Right lobe of liver (tissue), 6 donors: ENCODE data around the gene PRKCA. TPM values are rescaled to one million over a fixed set of nuclear protein-coding genes. Genes with fewer than 3 reads are reported as not detected.
"Not testable (repeated sequence)": the region's sequence is repeated elsewhere in the genome, so short reads cannot be mapped to it uniquely, and the experiment has no call there.

Source experiments
- ATAC-seq, 4 donors: fragments of 200-7000 bp; cut with Tn5 transposase; one replicate each; pipeline ENCODE4 v1.9.1; 2020; ENCODE audit warnings: mild to moderate bottlenecking in 4 of 4, moderate library complexity in 4 of 4
- DNase-seq, 3 donors: peaks; one replicate each; pipeline ENCODE4 v3.0.0-alpha.2; 2020
- H3K27ac ChIP-seq, 3 donors: fragments of 200-600 bp; one replicate each; pipeline ENCODE4 v1.8.0; 2022
- H3K27me3 ChIP-seq, 2 donors: fragments of 200-600 bp; one replicate each; pipeline ENCODE4 v1.8.0; 2022
- H3K36me3 ChIP-seq, 4 donors: fragments of 200-600 bp; sonication (generic) in 1 of 4; one replicate each; pipeline versions ENCODE4 v1.5.1 to v1.8.0; 2017 to 2022; ENCODE audit warnings: control low read depth in 1 of 4
- H3K4me1 ChIP-seq, 4 donors: fragments of 200-600 bp; sonication (generic) in 1 of 4; one replicate each; pipeline versions ENCODE4 v1.5.1 to v1.8.0; 2017 to 2022; ENCODE audit warnings: control low read depth in 1 of 4
- H3K4me3 ChIP-seq, 3 donors: fragments of 200-600 bp; one replicate each; pipeline ENCODE4 v1.8.0; 2022
- H3K9me3 ChIP-seq, 4 donors: fragments of 200-600 bp; sonication (generic) in 1 of 4; one replicate each; pipeline versions ENCODE4 v1.5.1 to v1.8.0; 2017 to 2022; ENCODE audit warnings: control low read depth in 1 of 4
- CTCF ChIP-seq, 4 donors: fragments of 200-600 bp in 3 of 4; fragments of 450-650 bp in 1 of 4; IDR thresholded peaks; one replicate each; pipeline versions ENCODE4 v1.5.1 to v1.8.0; 2016 to 2022; ENCODE audit warnings: antibody characterized with exemption in 4 of 4, mild to moderate bottlenecking in 2 of 4
- POLR2A ChIP-seq: fragments of 450-650 bp; IDR thresholded peaks from one replicate; pipeline ENCODE4 v1.6.1; 2017; ENCODE audit warnings: antibody characterized with exemption, mild to moderate bottlenecking
- WGBS: methylation state at CpG from one replicate; pipeline ENCODE4 v1.1.6; 2018; ENCODE audit warnings: low coverage, low lambda C conversion rate; ENCODE audit not compliant: insufficient coverage; ENCODE audit errors: missing lambda C conversion rate; 5-methylcytosine and 5-hydroxymethylcytosine counted together
- intact Hi-C, 2 donors: fragments of 100-400 bp; cut with DNase I; formaldehyde crosslinking; loops; one replicate each; pipeline versions ENCODE4 v1.11.2 to v1.14.1; 2022
- total RNA-seq, 6 experiments: library from RNA; depleted of rRNA in 2 of 6; stranded (reverse); fragments of >200 nt in 2 of 6; fragmentation: NEBNext Ultra II Directional in 3 of 6; extraction: Animal tissue kit (Norgen Biotek cat#: 25700) in 3 of 6; gene quantifications; one replicate each; pipeline versions ENCODE4 v1.1.0 to v1.2.4, GENCODE V29; 2016 to 2023
- donor health status: DM: no; HTN: yes; CAD: no.
- donor health status: DM: no; HTN: no; CAD: no.
- donor health status: DM: no; HTN: no; CAD: no.
- donor health status: DM: no; HTN: yes; CAD: no.
- donor health status: DM: no; HTN: yes; CAD: no.

Gene PRKCA
- total RNA-seq, 6 experiments from 2014 or later = 11.7 to 23.0 (median 18.7) TPM

GRCh38 chr17:66395961-66396360 is 93.5 kb downstream of the PRKCA start:
- no peak for DNase-seq

DNA sequence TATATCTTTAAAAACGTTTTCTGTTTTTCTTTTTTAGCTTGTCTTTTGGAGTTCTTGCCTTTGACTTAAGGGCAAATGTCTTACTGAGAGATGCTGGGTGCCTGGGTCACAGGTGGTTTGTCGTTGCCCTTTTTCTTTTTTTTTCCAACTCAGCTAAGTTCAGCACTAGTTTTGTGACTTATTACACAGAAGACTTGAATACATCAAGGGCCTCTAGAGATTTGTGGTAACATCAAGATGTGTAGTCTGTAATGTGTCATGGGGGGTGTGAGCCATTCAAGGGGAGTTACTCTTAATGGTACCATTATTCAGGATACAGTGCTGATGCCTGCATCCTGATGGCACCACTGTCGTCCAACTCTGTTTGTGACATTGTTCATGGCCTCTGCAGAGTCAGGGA is 95.1 kb downstream of the PRKCA start:
- intact Hi-C loops = no loop called here
- no peaks in the 10 kb centered on the region for H3K9me3 ChIP-seq
- ATAC-seq (no peak), DNase-seq (no peak)
- no peaks in the 10 kb centered on the region for H3K27me3 ChIP-seq
- peaks cover 0 to 24% (median 5%) of the 10 kb centered on the region in 4 donors for H3K4me1 ChIP-seq
- 56% methylated on average over 3 of the region's 3 CpGs for whole genome bisulfite sequencing
- H3K27ac ChIP-seq = no peak overlapping the region
- no peak for TF ChIP-seq CTCF (IDR thresholded peaks at IDR 0.05)
- TF ChIP-seq POLR2A = no peak
- H3K36me3 ChIP-seq = no peaks in the 10 kb centered on the region
- H3K4me3 ChIP-seq = no peak overlapping the region

More at GRCh38 chr17:66395961-66396360, 93.5 kb downstream of the PRKCA start:
- Histone ChIP-seq H3K27me3 (no peaks in the 10 kb centered on the region), H3K4me1 (peaks cover 0 to 24% (median 5%) of the 10 kb centered on the region in 4 donors), H3K27ac (no peak overlapping the region), H3K9me3 (no peaks in the 10 kb centered on the region), H3K36me3 (no peaks in the 10 kb centered on the region), H3K4me3 (no peak overlapping the region)
- TF ChIP-seq CTCF (IDR thresholded peaks at IDR 0.05) = no peak
- TF ChIP-seq POLR2A = no peak
- ATAC-seq = no peak
- intact Hi-C loops = no loop called here

DNA sequence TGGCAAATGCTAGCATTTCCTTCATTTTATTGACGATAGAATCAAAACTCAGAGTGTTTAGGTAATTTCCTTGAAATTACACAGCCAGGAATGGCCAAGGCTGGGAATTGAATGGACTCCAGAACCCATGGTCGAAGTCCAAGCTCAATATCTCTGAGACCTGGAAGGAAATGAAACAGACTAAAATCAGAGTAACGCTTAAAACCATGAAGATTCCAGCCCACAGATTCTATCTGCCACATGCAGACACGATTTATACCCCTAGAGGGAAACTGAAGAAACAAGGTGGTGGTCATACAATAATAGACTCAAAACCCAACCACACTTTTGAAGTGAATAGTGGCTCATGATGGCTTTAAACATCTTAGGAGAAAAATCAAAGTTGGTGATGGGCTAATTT is 95.6 kb downstream of the PRKCA start:
- Histone ChIP-seq H3K36me3 (no peaks in the 10 kb centered on the region), H3K27ac (peak overlapping the region; percentile 18 to 56 (median 19)), H3K9me3 (no peaks in the 10 kb centered on the region), H3K4me3 (no peak overlapping the region), H3K27me3 (no peaks in the 10 kb centered on the region), H3K4me1 (peaks cover 0 to 24% (median 5%) of the 10 kb centered on the region in 4 donors)
- intact Hi-C loops = no loop called here
- DNase-seq (no peak), ATAC-seq (peak in 3 of 4 donors; percentile 62 to 66 (median 62))
- no peak for TF ChIP-seq CTCF (IDR thresholded peaks at IDR 0.05)
- TF ChIP-seq POLR2A = no peak
- 5% methylated on average over 4 of the region's 4 CpGs for WGBS

DNA sequence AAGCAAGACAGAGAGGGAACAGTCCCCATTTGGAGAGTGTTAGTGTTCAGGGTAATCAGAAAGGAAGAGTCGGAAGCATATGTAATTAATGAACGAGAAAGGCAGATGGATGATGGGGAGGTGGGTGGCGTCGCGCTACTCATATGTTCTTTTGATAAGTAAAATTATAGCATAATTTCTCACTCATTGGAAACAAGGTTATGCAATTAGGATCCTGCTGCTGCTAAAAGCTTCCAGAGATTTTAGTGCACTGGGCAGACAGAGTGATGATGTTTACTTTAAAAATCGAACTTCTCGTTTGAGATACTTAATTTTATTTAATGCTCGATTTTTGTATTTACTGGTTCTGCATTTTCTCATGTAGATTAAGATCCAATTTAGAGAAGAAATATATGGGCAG is 96.2 kb downstream of the PRKCA start:
- 31% methylated on average over 8 of the region's 8 CpGs for WGBS
- Histone ChIP-seq H3K4me1 (peaks cover 0 to 24% (median 5%) of the 10 kb centered on the region in 4 donors), H3K27me3 (no peaks in the 10 kb centered on the region), H3K4me3 (no peak overlapping the region), H3K36me3 (no peaks in the 10 kb centered on the region), H3K27ac (peak overlapping the region in 2 of 3 donors; percentile 18 to 56), H3K9me3 (no peaks in the 10 kb centered on the region)
- ATAC-seq (peak; percentile 53 to 72 (median 58)), DNase-seq (no peak)
- intact Hi-C loops = no loop called here
- TF ChIP-seq POLR2A (no peak), CTCF (IDR thresholded peaks at IDR 0.05) (no peak)

DNA sequence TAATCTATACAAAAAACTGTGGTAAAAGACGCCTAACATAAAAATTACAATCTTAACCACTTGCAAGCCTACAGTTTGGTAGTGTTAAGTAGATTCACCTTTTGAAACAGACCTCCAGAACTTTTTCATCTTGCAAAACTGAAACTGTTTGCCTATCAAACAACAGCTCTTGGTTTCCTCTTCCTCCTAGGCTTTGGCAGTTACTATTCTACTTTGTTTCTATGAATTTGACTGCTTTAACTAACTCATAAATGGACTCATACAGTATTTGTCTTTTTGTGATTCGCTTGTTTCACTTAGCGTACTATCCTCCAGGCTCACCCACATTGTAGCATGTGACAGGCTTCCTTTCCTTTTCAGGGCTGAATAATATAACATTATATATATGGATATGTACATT is 97.0 kb downstream of the PRKCA start:
- Histone ChIP-seq H3K27me3 (no peaks in the 10 kb centered on the region), H3K27ac (peak overlapping the region in 2 of 3 donors; percentile 2 to 27), H3K4me1 (peaks cover 0 to 24% (median 5%) of the 10 kb centered on the region in 4 donors), H3K9me3 (no peaks in the 10 kb centered on the region), H3K4me3 (no peak overlapping the region), H3K36me3 (no peaks in the 10 kb centered on the region)
- WGBS = 47% methylated on average over 3 of the region's 3 CpGs
- ATAC-seq (peak; percentile 45 to 63 (median 54)), DNase-seq (no peak)
- intact Hi-C loops = no loop called here
- no peak for TF ChIP-seq CTCF (IDR thresholded peaks at IDR 0.05)
- TF ChIP-seq POLR2A = no peak

GRCh38 chr17:66400041-66400688 is 97.8 kb downstream of the PRKCA start:
- ATAC-seq, H3K36me3 ChIP-seq, H3K27ac ChIP-seq, H3K4me3 ChIP-seq, H3K27me3 ChIP-seq, H3K9me3 ChIP-seq, DNase-seq, intact Hi-C loops: not testable (repeated sequence)
- 91% methylated on average over 10 of the region's 11 CpGs for whole genome bisulfite sequencing
- H3K4me1 ChIP-seq = peaks cover 0 to 24% (median 5%) of the 10 kb centered on the region in 4 donors
